T-helper 17 cell (primary cell): ENCODE data around the gene SMAD3. TPM values are rescaled to one million over a fixed set of nuclear protein-coding genes. Genes with fewer than 3 reads are reported as not detected.

Experiments
- ATAC-seq: fragments of 150-1000 bp; cut with Tn5 transposase; 2 replicates; pipeline ENCODE4 v1.10.0; 2021; ENCODE audit warnings: mild to moderate bottlenecking, moderate library complexity
- DNase-seq, 3 donors: peaks; one replicate each; pipeline versions ENCODE4 v3.0.0 to v3.0.0-alpha.2; 2020 to 2021
- H3K9me3 ChIP-seq: one replicate; pipeline ENCODE4 v1.7.0; 2013; ENCODE audit warnings: low read length, mild to moderate bottlenecking; ENCODE audit not compliant: control insufficient read depth, poor library complexity, severe bottlenecking
- H3K27ac Mint-ChIP-seq: one replicate; pipeline ENCODE4 v1.8.0; 2022; ENCODE audit warnings: mild to moderate bottlenecking, moderate library complexity, mixed read lengths
- H3K27me3 Mint-ChIP-seq: one replicate; pipeline ENCODE4 v1.8.0; 2022; ENCODE audit warnings: mixed read lengths
- H3K36me3 Mint-ChIP-seq: one replicate; pipeline ENCODE4 v1.8.0; 2022; ENCODE audit warnings: low read depth, mixed read lengths
- H3K4me1 Mint-ChIP-seq: one replicate; pipeline ENCODE4 v1.8.0; 2022; ENCODE audit warnings: mild to moderate bottlenecking, mixed read lengths
- H3K4me3 Mint-ChIP-seq: one replicate; pipeline ENCODE4 v1.8.0; 2022; ENCODE audit warnings: mild to moderate bottlenecking, moderate library complexity, mixed read lengths
- total RNA-seq, 4 donors: library from RNA in 2 of 4; stranded (reverse) in 2 of 4; gene quantifications; one replicate each; pipeline ENCODE4 v1.2.3 and lab custom pipeline; 2022 to 2026

The SMAD3 gene
- total RNA-seq, 2 donors from 2014 or later: 79.8 to 82.9 TPM

- Mint-ChIP-seq H3K27ac (no peak overlapping the region), H3K4me1 (peaks cover 65% of the 10 kb centered on the region), H3K27me3 (no peaks in the 10 kb centered on the region), H3K4me3 (no peak overlapping the region), H3K36me3 (peaks cover 10% of the 10 kb centered on the region)
- H3K9me3 ChIP-seq: no peaks in the 10 kb centered on the region
- ATAC-seq: no peak
- no peak for DNase-seq
These were observed 38.0 kb downstream of the SMAD3 start for GRCh38 chr15:67103432-67103831.

GRCh38 chr15:67103869-67104268 is 38.5 kb downstream of the SMAD3 start:
- no peaks in the 10 kb centered on the region for H3K27me3 Mint-ChIP-seq
- peaks cover 65% of the 10 kb centered on the region for H3K4me1 Mint-ChIP-seq
- peaks cover 10% of the 10 kb centered on the region for H3K36me3 Mint-ChIP-seq
- ATAC-seq: peak; percentile 26
- DNase-seq: peak in 1 of 3 donors; percentile 24
- H3K4me3 Mint-ChIP-seq: no peak overlapping the region
- H3K27ac Mint-ChIP-seq: no peak overlapping the region
- no peaks in the 10 kb centered on the region for H3K9me3 ChIP-seq

GRCh38 chr15:67104510-67104909 is 39.1 kb downstream of the SMAD3 start:
- DNase-seq: no peak
- no peaks in the 10 kb centered on the region for H3K9me3 ChIP-seq
- Mint-ChIP-seq H3K4me3 (no peak overlapping the region), H3K27me3 (no peaks in the 10 kb centered on the region), H3K36me3 (peaks cover 10% of the 10 kb centered on the region), H3K4me1 (peaks cover 61% of the 10 kb centered on the region), H3K27ac (no peak overlapping the region)
- ATAC-seq: no peak

- peaks cover 10% of the 10 kb centered on the region for H3K36me3 Mint-ChIP-seq
- H3K27ac Mint-ChIP-seq: no peak overlapping the region
These were observed 39.9 kb downstream of the SMAD3 start for GRCh38 chr15:67105065-67105951.

GRCh38 chr15:67105991-67106763 is 40.8 kb downstream of the SMAD3 start:
- peak; percentile 2 for ATAC-seq
- Mint-ChIP-seq H3K27ac (no peak overlapping the region), H3K4me1 (peaks cover 68% of the 10 kb centered on the region), H3K4me3 (peak overlapping the region; percentile 79), H3K27me3 (no peaks in the 10 kb centered on the region), H3K36me3 (peaks cover 10% of the 10 kb centered on the region)
- no peaks in the 10 kb centered on the region for H3K9me3 ChIP-seq
- no peak for DNase-seq

More at GRCh38 chr15:67105065-67105951, 39.9 kb downstream of the SMAD3 start:
- ATAC-seq (no peak), DNase-seq (no peak)
- H3K9me3 ChIP-seq: no peaks in the 10 kb centered on the region
- peak overlapping the region; percentile 79 for H3K4me3 Mint-ChIP-seq
- peaks cover 64% of the 10 kb centered on the region for H3K4me1 Mint-ChIP-seq
- H3K27me3 Mint-ChIP-seq: no peaks in the 10 kb centered on the region

- DNase-seq (no peak), ATAC-seq (no peak)
- no peak overlapping the region for H3K27ac Mint-ChIP-seq
- H3K36me3 Mint-ChIP-seq: peaks cover 10% of the 10 kb centered on the region
- no peaks in the 10 kb centered on the region for H3K27me3 Mint-ChIP-seq
- peak overlapping the region; percentile 79 for H3K4me3 Mint-ChIP-seq
- H3K9me3 ChIP-seq: no peaks in the 10 kb centered on the region
- peaks cover 68% of the 10 kb centered on the region for H3K4me1 Mint-ChIP-seq
These were observed 41.3 kb downstream of the SMAD3 start for GRCh38 chr15:67106764-67107013.

GRCh38 chr15:67107014-67107812 is 41.8 kb downstream of the SMAD3 start:
- no peak overlapping the region for H3K27ac Mint-ChIP-seq
- H3K4me1 Mint-ChIP-seq: peaks cover 68% of the 10 kb centered on the region
- no peaks in the 10 kb centered on the region for H3K27me3 Mint-ChIP-seq
- no peaks in the 10 kb centered on the region for H3K9me3 ChIP-seq
- peak overlapping the region; percentile 79 for H3K4me3 Mint-ChIP-seq
- DNase-seq (no peak), ATAC-seq (no peak)
- peaks cover 10% of the 10 kb centered on the region for H3K36me3 Mint-ChIP-seq

GRCh38 chr15:67108122-67108961 is 42.9 kb downstream of the SMAD3 start:
- peak overlapping the region; percentile 63 for H3K27ac Mint-ChIP-seq
- no peak for DNase-seq
- H3K27me3 Mint-ChIP-seq: no peaks in the 10 kb centered on the region
- peaks cover 10% of the 10 kb centered on the region for H3K36me3 Mint-ChIP-seq
- ATAC-seq: no peak
- H3K4me1 Mint-ChIP-seq: peaks cover 70% of the 10 kb centered on the region
- H3K4me3 Mint-ChIP-seq: peak overlapping the region; percentile 12
- H3K9me3 ChIP-seq: no peaks in the 10 kb centered on the region

- H3K9me3 ChIP-seq: no peaks in the 10 kb centered on the region
- peaks cover 70% of the 10 kb centered on the region for H3K4me1 Mint-ChIP-seq
- peak overlapping the region; percentile 77 for H3K27ac Mint-ChIP-seq
- peak overlapping the region; percentile 66 for H3K4me3 Mint-ChIP-seq
- ATAC-seq: peak; percentile 68
- H3K36me3 Mint-ChIP-seq: peaks cover 10% of the 10 kb centered on the region
- H3K27me3 Mint-ChIP-seq: no peaks in the 10 kb centered on the region
- DNase-seq: no peak
These were observed 44.0 kb downstream of the SMAD3 start for GRCh38 chr15:67109141-67110034.

GRCh38 chr15:67110361-67110781 is 45.0 kb downstream of the SMAD3 start:
- Mint-ChIP-seq H3K27me3 (no peaks in the 10 kb centered on the region), H3K4me3 (peak overlapping the region; percentile 66), H3K4me1 (peaks cover 70% of the 10 kb centered on the region), H3K27ac (peak overlapping the region; percentile 77), H3K36me3 (peaks cover 10% of the 10 kb centered on the region)
- no peaks in the 10 kb centered on the region for H3K9me3 ChIP-seq
- no peak for DNase-seq
- ATAC-seq: peak; percentile 32

- Mint-ChIP-seq H3K36me3 (peaks cover 5% of the 10 kb centered on the region), H3K4me1 (peaks cover 69% of the 10 kb centered on the region), H3K27ac (peak overlapping the region; percentile 77), H3K4me3 (no peak overlapping the region), H3K27me3 (no peaks in the 10 kb centered on the region)
- DNase-seq: no peak
- H3K9me3 ChIP-seq: no peaks in the 10 kb centered on the region
- no peak for ATAC-seq
These were observed 45.8 kb downstream of the SMAD3 start for GRCh38 chr15:67110958-67111864.
